BJ (cell line): ENCODE results near the gene TPGS1. TPM values are rescaled to one million over a fixed set of nuclear protein-coding genes. Genes with fewer than 3 reads are reported as not detected.
A peak's percentile ranks its signal among the peaks of the same experiment; 100 is the strongest.

Experiments
- CTCF ChIA-PET: fragments of 350-600 bp; formaldehyde crosslinking; extraction: SDS; loops from one replicate; lab custom pipeline; 2021; ENCODE audit warnings: antibody characterized with exemption, inconsistent platforms; lab: Yijun Ruan, JAX
- POLR2A ChIA-PET: fragments of 300-600 bp; sonication (Branson Sonifier 250); formaldehyde crosslinking; extraction: SDS; loops from one replicate; lab custom pipeline; 2021; ENCODE audit warnings: antibody characterized with exemption; lab: Charles Lee
- DNase-seq: peaks from one replicate; pipeline ENCODE4 v3.0.0-alpha.2; 2011; ENCODE audit warnings: low read depth
- H3K27me3 ChIP-seq: 2 replicates; pipeline ENCODE4 v1.6.0; 2011; ENCODE audit warnings: low read length; ENCODE audit not compliant: control insufficient read depth, insufficient read depth
- H3K36me3 ChIP-seq: 2 replicates; pipeline ENCODE4 v1.5.1; 2011; ENCODE audit warnings: low read length; ENCODE audit not compliant: control insufficient read depth, insufficient read depth
- H3K4me3 ChIP-seq: 2 replicates; pipeline ENCODE4 v1.5.1; 2011; ENCODE audit warnings: low read depth, mild to moderate bottlenecking, control low read depth, low read length
- polyA plus RNA-seq: library from polyadenylated mRNA; depleted of rRNA; stranded (reverse); fragments of >200 nt; gene quantifications from 2 replicates; pipeline ENCODE4 v1.2.3, GENCODE V29; 2011
- TF ChIP-seq, protein P1 (sequence below): IDR thresholded peaks from 2 replicates; pipeline ENCODE4 v1.5.1; 2011; ENCODE audit warnings: low read depth, mild to moderate bottlenecking, control low read depth, inconsistent platforms, low read length, moderate library complexity; ENCODE audit not compliant: insufficient read depth

The TPGS1 gene
- polyA plus RNA-seq, 1 experiment = 6.8 TPM

DNA sequence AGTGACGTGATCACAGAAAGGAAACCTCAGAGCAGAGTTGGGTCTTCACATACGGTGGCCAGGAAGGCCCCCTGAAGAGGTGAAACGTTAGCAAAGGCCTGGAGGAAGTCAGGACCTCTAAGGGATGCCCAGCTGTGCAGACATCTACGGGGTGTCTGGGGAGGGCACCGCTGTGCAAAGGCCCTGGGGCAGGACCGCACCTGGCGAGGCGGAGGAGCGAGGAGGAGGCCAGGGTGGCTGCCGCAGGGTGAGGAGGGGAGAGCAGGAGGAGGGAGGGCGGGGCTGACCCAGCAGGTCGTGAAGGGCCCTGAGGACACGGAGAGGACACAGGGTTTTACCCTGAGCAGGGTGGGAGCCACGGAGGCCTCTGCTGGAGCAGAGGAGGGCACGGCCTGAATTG, 22.8 kb upstream of the TPGS1 start:
- Histone ChIP-seq H3K27me3 (peaks cover 2% of the 10 kb centered on the region; the same call in 1 of the 2 replicates), H3K36me3 (no peaks in the 10 kb centered on the region), H3K4me3 (no peak overlapping the region)
- no peak for DNase-seq
- ChIA-PET CTCF (no interaction called here), POLR2A (no interaction called here)
- TF ChIP-seq, protein P1, sequence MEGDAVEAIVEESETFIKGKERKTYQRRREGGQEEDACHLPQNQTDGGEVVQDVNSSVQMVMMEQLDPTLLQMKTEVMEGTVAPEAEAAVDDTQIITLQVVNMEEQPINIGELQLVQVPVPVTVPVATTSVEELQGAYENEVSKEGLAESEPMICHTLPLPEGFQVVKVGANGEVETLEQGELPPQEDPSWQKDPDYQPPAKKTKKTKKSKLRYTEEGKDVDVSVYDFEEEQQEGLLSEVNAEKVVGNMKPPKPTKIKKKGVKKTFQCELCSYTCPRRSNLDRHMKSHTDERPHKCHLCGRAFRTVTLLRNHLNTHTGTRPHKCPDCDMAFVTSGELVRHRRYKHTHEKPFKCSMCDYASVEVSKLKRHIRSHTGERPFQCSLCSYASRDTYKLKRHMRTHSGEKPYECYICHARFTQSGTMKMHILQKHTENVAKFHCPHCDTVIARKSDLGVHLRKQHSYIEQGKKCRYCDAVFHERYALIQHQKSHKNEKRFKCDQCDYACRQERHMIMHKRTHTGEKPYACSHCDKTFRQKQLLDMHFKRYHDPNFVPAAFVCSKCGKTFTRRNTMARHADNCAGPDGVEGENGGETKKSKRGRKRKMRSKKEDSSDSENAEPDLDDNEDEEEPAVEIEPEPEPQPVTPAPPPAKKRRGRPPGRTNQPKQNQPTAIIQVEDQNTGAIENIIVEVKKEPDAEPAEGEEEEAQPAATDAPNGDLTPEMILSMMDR = no peak

DNA sequence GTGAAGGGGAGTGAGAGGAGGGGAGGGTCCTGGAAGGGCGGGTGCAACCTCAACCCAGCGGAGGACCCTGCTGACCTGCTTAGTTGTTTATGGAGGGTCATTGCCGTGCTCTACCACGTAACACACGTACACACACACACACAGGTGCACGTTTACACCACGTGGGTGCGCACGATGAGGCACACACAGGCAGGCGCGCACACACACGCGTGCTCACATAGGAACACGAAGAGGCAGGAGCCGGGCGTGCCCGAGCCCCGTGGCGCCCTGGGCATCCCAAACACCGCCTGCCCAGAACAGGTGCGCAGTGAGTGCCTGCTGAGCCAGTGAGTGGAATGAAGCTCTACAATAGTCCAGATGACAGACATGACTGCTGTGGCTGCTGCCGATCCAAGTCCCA, 22.2 kb upstream of the TPGS1 start:
- ChIA-PET CTCF (interaction anchor here (1.2 to 2.8 kb wide), 3 partner anchors 21 to 26 kb away, joined by 3 to 11 read pairs (median 6); no protein-coding TSS in a partner anchor), POLR2A (no interaction called here)
- H3K36me3 ChIP-seq = no peaks in the 10 kb centered on the region
- TF ChIP-seq, protein P1 = no peak
- no peak for DNase-seq
- H3K27me3 ChIP-seq = peaks cover 2% of the 10 kb centered on the region; the same call in 1 of the 2 replicates
- H3K4me3 ChIP-seq = no peak overlapping the region

DNA sequence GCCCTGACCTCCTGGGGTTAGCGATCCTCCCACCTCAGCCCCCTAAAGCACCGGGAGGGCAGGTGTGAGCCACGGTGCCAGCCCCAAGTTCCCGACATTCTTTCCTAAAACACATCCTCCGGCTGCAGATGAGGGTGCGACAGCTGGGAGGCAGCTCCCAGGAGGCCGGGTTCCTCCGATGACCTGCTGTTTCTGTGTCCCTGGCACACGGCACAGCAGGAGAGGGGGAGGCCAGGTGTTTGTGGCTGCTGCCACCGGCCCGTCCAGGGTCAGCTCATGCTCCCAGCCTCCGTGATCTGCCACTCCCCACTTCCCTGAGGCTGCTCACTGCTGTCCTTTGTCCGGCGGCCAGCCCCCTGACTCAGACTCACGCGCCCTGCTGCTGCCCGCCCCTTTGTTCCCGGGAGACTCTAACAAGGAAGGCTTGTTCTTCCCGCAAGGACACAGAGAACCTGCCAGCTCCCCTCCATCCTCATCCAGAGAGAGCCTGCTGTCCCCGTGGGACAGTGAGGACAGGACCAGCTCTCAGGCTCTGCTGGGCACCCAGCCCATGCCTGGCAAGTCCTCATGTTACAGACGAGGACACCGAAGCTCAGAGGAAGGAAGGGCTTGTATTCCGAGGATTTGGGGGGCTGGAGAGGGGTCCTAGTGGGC, 21.6 kb upstream of the TPGS1 start:
- Histone ChIP-seq H3K4me3 (no peak overlapping the region), H3K27me3 (peaks cover 2% of the 10 kb centered on the region; the same call in 1 of the 2 replicates), H3K36me3 (no peaks in the 10 kb centered on the region)
- DNase-seq = no peak
- CTCF ChIA-PET = interaction anchor here (1.2 to 2.8 kb wide), 3 partner anchors 21 to 25 kb away, joined by 3 to 11 read pairs (median 6); no protein-coding TSS in a partner anchor
- TF ChIP-seq, protein P1 = no peak
- POLR2A ChIA-PET = no interaction called here

DNA sequence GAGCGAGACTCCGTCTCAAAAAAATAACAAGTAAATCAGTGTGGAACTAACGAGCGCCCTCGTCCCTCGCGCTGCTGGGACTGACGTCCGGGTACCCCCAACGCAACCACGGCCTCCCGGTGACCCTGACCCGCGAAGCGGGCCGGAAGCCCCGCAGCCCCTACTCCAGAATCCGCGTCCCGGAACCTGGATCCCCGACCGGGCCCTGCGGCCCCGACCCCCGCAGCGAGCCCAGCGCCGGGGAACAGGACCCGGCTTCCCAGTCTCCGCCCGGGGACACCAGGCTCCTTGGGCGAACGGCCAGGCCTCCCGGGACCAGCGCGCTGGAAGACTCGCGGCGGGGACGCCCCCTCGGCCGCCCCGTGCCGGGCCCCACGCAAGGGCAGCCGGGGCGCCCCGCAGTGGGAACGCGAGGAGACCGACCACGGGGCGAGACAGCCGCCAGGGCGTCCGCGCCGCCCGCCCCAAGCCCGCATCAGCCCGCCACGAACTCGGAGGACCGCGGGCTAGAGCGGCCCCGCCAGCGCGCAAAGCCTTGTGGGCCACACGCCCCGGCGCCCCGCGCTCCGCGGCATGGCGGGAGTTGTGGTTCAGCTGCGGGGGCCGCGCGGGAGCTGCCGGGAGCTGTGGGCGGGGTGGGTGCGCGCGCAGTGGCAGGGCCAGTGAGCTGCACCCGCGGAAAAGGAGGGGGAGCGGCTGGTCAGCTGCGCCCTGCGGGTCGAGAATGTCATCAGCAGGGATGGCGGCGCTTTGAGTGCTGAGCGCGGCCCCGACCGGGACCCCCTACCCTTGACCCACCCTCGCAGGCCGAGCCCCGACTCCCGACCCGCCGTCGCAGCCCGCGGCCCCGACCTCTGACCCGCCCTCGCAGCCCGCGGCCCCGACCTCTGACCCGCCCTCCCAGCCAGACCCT, 18.5 kb upstream of the TPGS1 start:
- TF ChIP-seq, protein P1 = no peak
- ChIA-PET POLR2A (interaction anchor here (0.6 to 0.7 kb wide), 2 partner anchors 161 to 780 kb away, joined by 3 to 4 read pairs; no protein-coding TSS in a partner anchor), CTCF (interaction anchor here (0.9 to 1.6 kb wide), 2 partner anchors 18 to 22 kb away, joined by 3 to 6 read pairs; no protein-coding TSS in a partner anchor)
- no peaks in the 10 kb centered on the region for H3K36me3 ChIP-seq
- peaks cover 2% of the 10 kb centered on the region; the same call in 1 of the 2 replicates for H3K27me3 ChIP-seq
- H3K4me3 ChIP-seq = peak overlapping the region; percentile 92
- peak; percentile 59 for DNase-seq
